Measurements from ENCODE around the gene TRERF1.

The TRERF1 gene

DNA sequence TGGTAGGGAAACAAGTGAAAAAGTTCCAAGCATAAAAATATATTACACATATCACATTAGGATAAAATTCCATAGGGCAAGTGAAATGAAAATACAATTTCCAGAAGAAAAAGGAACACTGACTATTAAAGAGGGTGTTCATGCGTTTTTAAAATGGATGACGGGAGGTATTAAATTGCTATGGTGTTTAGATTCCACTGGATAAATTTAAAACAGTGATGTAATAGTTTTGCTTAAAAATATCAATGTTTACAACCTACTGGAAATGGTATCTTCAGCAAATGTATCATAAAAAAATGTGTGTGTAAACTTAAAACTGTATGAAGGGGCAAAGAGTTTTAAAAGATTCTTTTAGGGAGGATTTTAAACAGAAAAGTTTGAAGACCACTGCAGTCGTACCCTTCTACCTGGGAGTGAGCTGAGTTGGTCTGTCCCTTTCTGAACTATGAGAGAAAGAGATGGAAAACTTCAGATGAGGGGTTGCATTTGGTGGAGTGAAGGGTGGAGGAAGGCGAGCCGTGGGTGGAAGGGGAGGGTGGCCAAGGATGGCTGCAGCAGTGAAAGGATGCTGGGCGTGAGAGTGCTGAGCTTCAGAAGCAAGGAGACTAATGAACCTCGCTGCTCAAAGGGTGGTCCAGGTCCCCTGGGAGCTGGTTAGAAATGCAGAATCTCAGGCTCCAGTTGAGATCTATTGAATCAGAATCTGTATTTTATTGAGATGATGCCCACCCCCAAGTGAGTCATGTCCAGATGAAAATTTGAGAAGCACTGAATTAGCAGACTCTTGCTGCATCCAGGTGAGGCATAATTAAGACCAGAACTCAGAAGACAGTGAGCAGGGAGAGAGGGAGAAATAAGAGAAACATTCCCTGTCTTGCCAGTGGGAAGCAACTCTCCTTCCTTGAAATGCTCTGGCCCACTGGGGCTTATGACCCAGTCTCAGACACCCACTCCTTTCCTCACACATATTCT, 179.6 kb downstream of the TRERF1 start:
- DNase-seq (ENCODE audit: low spot score) = no peak

DNA sequence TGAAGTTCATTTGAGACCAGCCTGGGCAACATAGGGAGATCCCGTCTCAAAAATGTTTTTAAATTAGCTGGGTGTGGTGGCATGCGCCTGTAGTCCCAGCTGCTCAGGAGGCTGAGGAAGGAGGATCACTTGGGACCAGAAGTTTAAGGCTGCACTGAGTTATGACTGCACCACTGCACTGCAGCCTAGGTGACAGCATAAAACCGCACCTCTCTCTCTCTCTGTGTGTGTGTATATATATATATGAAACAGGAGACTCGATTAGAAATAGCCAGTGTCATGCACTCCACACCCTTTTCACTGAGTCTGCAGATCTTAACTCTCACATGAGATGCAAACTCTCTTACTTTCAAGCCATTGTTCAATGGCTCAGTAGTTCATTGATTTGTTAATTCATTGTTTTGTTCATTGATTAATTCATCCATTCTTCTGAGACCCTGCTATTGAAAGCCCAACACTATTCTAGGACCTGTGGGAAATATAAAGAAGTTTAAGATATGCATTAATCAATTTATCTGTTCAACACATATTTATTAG, 181.7 kb downstream of the TRERF1 start:
- DNase-seq (ENCODE audit: low spot score) = no peak

- peak; percentile 83 for DNase-seq (ENCODE audit: low spot score)
Measured at GRCh38 chr6:42269553-42269952, 182.2 kb downstream of the TRERF1 start.

- no peak for DNase-seq (ENCODE audit: low spot score)
Measured at GRCh38 chr6:42268835-42269204, 182.9 kb downstream of the TRERF1 start.

GRCh38 chr6:42268016-42268834, 183.5 kb downstream of the TRERF1 start:
- no peak for DNase-seq (ENCODE audit: low spot score)

DNA sequence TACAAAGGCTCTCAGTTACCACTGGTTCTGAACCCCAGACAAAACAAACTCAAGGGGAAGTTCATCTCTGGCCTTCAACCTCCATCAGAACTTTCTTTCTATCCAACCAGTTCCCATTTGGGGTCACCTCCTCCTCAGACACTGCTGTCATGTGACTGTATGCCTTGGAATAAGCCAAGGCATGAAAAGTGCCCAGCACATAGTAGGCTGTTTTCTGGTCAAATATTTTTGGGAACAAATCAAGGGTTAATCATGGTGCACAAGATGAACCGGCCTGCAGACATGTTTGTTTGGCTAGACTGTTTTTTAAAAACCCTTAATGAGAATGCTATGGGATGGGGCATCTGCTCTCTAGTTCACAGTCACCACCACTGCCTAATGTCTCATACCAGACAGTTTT, 185.2 kb downstream of the TRERF1 start:
- DNase-seq (ENCODE audit: low spot score) = no peak

GRCh38 chr6:42264852-42265390, 186.8 kb downstream of the TRERF1 start:
- DNase-seq (ENCODE audit: low spot score) = no peak

DNA sequence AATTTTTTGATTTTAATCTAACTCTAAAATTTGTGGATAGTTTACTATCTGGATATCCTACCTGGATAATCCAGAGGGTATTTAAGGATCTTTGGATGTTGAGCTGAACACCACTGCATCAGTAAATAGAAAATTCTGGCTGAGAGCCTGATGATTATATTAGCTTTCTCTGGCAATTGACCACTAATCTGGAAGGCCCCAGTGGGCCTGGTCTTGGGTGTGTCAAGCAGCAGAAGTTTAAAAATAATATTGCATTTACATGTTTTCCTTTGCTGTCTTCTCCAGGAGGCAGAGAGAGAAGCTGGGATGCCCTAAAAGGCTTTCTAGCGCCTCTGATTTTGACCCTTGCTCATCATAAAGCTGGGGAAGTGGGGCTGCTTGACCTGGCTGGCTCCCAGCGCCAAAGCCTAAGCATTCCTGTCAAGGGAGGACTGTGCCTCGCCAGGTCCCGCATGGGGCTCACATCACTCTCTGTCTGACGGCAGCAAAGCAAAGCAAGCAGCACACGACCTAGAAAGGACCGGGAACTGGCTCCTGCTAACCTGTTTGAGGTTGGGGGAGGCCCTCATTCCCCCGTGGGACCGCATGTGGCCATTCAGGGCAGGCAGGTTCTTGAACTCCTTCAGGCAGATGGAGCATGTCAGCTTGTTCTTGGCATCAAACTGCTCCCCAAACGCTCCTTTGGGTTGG, 187.4 kb downstream of the TRERF1 start:
- DNase-seq (ENCODE audit: low spot score) = no peak

DNA sequence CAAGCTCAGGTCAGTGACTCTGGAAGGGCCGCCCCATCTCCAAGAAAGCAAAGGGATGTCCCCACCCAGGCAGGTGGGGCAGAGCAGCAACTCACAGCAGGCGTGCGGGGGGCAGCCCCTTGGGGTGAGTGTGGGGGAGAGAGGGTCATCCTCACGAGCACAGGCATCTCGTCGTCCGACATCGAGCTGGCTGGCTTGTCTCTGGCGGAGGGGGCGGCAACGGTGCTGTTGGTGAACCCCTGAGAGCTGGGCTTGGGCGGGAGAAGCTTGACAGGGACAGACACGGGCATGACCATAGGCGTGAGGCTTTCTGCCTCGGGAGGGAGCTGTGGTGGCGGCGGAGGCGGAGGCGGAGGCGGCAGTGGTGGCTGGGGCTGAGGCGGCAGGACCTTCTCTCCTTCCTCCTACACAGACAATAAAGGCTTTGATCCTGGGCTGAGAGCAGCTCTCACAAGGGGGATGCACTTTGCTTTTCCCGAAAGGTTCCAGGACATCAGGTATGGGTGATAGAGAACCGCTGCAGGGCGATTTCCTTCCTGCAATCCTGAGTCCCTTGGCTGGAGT, 188.5 kb downstream of the TRERF1 start:
- DNase-seq (ENCODE audit: low spot score) = no peak

- peak; percentile 55 for DNase-seq (ENCODE audit: low spot score)
Measured at GRCh38 chr6:42260972-42261371, 190.8 kb downstream of the TRERF1 start.

- DNase-seq (ENCODE audit: low spot score) = no peak
Measured at GRCh38 chr6:42260396-42260888, 191.3 kb downstream of the TRERF1 start.

DNA sequence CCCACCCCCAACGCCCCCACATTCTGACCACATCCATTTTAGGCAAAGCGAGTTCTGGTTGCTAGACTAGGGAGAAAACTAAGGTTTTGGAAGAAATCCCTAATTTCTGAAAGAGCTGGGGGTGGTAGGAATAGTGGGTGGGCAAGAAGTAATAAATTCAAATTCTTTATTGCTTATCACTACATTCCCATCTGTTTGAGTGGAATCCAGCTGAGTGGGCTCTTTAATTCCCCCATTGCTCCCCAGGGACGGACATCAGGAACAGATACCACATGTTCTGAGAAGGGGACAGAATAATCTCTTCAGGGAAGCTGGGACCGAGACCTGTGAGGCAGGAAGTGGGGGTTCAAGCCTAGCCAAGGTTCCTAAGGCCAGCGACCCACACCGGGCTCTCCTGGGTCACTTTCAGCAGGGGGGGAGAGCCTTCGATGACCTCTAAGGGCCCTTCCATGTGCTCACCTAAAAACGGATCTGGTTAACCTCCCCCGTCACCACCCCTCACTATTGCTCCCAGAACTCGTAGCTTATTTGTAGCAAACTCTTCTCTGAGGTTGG, 191.8 kb downstream of the TRERF1 start:
- no peak for DNase-seq (ENCODE audit: low spot score)

- no peak for DNase-seq (ENCODE audit: low spot score)
Measured at GRCh38 chr6:42259286-42259685, 192.4 kb downstream of the TRERF1 start.

- DNase-seq (ENCODE audit: low spot score) = no peak
Measured at GRCh38 chr6:42257614-42258013, 194.1 kb downstream of the TRERF1 start.

DNA sequence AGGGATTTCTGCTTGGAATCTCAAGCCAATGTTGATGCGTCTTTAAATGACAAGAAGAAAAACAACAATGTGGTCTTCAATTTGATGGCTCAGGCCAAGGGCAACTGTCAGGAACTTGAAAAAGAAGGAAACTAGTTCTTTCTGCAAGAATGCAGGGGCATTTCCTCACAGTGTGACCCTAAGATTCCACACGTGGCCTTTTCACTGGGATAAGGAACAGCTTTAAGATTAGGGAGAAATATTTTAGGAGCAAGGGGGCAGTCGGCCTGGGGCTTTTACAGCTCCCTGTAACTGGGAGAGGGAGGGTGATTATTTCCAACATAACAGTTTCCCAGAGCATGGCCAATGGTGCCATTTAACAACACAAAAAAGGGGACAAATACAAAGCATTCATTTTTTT, 194.7 kb downstream of the TRERF1 start:
- DNase-seq (ENCODE audit: low spot score) = no peak

GRCh38 chr6:42255050-42255449, 196.7 kb downstream of the TRERF1 start:
- DNase-seq (ENCODE audit: low spot score) = no peak

GRCh38 chr6:42254505-42254904, 197.2 kb downstream of the TRERF1 start:
- no peak for DNase-seq (ENCODE audit: low spot score)

DNA sequence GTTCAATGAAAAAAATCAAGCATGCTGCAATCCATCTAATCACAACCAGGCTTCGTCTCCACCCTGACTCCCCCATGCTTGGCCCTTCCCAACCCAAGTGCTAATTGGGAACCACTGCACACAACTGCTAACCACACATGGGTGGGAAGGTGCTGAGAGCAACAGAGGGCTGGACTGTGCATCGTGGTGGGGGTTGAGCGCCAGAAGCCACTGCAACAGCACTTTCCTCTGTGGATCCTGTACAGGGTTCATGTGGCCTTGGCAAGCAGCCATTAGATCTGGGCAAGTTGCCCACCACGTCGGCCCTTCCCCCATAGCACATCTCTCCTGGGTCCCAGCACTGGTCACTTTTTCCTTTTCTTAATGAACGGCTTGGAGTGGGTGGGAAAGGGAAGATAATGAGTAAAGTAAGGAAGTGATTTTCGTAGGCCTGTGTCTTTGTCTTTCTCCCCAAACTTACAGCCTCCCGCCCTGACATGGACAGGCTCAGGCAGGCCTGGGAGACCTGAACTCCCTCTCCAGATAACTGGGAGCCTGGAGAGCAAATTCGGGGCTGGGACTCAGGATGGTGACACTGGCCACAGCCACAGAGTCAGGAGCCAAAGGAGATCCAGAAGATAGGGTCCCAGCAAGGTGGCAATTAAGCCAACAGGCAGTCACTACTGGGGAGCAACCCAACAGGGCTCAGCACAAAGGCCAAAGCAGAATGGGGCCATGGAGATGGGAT, 199.7 kb downstream of the TRERF1 start:
- DNase-seq (ENCODE audit: low spot score) = no peak

DNA sequence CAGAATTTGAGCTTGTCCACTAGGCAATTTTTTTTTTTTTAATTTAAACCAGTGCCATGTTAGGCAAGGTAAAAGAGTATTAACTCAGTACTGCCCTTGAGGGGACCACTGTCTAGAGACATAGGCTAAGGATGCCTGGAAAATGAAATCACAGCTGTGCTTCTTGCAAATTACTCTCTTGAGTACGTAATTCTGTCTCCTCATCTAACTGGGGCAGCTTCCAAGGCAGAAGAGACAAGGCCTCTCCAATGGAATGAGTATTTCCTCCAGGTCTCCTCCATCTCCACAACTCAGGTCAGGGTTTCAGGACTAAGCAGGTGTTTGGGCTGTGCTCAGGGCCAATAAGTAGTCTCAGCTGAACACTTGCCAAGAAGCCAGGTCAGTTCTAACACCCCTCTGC, 200.2 kb downstream of the TRERF1 start:
- DNase-seq (ENCODE audit: low spot score) = no peak

DNA sequence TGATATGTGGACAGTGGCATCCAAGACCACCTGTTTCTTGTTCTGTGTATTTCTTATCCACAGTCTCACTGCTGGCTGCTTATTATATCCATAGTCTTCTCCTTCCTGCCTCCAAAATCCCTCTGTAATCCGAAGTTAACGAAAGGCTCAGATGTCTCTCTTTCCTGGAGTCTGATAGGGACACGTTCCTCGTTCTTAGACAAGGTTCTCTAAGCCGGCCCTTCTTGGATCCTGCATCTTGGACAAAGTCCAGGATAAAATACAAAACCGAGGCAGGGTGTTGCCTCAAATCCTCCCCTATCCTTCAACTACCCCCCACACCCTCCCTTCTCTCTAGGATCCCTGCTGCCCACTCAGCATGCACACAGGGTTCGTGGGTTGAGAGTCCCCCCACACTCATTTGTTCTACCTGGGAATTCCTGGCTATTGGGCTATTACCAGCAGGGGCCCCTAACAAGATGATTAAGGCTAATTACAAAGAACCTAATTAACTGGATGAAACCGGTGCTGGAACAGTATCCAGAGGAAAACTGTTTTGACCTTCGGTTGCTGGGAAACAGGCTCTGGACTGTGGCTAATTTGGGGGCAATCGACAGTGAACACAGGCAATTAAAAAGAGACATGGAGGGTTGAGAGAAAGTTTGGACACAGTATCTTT, 201.3 kb downstream of the TRERF1 start:
- DNase-seq (ENCODE audit: low spot score) = no peak
